ENCODE results near the gene POU4F1. TPM values are rescaled to one million over a fixed set of nuclear protein-coding genes. Genes with fewer than 3 reads are reported as not detected.
"Not testable (repeated sequence)": the region's sequence is repeated elsewhere in the genome, so short reads cannot be mapped to it uniquely, and the experiment has no call there.

The POU4F1 gene
- total RNA-seq = not detected

DNA sequence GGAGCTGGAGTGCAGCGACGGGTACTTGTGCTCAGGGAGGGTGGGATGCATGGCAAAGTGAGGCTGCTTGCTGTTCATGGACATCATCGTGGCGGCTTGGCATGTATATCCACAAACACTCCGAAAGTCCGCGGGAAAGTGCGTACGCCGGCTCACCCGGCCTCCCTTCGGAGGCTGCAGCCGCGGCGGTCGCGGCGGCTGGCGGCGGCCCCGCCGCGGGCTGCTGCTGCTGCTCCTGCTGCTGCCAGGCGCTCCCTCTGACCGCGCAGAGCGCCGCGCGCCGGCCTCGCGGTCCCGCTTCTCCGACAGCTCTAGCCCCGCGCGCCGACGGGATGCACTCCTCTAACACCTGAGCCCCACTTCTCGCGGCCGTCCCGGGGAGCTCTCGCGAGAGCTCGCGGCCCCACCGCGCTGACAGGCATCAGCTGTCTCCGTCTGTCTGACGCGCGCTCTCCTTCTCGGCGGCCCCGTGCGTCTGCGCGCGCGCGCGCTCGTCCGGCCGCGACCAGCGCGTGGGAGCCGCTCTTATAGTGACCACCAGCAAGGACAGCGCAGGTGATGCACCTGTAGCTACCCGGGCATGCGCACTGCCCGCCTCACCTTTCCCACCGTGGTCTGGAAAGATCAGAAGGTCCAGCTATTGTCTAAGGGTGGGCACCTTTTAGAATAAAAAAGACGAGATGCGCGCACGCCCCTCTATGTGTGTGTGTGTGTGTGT lies at the start of gene POU4F1:
POU4F1 (minus strand) TSS at position 313 of the 718 bp plus-strand sequence; CDS start at position 87, 226 bp downstream.
- Histone ChIP-seq H3K9me3 (no peaks in the 10 kb centered on the region), H3K4me3 (peak within 1 kb of the TSS; percentile 7 to 59 (median 30)), H3K36me3 (no peaks in the 10 kb centered on the region), H3K27me3 (peaks cover 23 to 98% (median 64%) of the 10 kb centered on the region in 4 donors), H3K4me1 (peaks cover 24 to 54% (median 28%) of the 10 kb centered on the region in 3 donors), H3K27ac (no peak within 1 kb of the TSS)
- TF ChIP-seq, protein P1, sequence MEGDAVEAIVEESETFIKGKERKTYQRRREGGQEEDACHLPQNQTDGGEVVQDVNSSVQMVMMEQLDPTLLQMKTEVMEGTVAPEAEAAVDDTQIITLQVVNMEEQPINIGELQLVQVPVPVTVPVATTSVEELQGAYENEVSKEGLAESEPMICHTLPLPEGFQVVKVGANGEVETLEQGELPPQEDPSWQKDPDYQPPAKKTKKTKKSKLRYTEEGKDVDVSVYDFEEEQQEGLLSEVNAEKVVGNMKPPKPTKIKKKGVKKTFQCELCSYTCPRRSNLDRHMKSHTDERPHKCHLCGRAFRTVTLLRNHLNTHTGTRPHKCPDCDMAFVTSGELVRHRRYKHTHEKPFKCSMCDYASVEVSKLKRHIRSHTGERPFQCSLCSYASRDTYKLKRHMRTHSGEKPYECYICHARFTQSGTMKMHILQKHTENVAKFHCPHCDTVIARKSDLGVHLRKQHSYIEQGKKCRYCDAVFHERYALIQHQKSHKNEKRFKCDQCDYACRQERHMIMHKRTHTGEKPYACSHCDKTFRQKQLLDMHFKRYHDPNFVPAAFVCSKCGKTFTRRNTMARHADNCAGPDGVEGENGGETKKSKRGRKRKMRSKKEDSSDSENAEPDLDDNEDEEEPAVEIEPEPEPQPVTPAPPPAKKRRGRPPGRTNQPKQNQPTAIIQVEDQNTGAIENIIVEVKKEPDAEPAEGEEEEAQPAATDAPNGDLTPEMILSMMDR (IDR thresholded peaks at IDR 0.05) = no peak
- no peak for TF ChIP-seq POLR2A (IDR thresholded peaks at IDR 0.05)
- WGBS, 2 donors = 0 to 4% methylated on average over 1 to 5 of the region's 80 CpGs
- intact Hi-C loops (cut with DNase I) = no loop called here
- no peak for DNase-seq

- no peak for DNase-seq
- 100% methylated on average over 1 of the region's 1 CpG for WGBS, 2 donors
- Histone ChIP-seq H3K9me3 (no peaks in the 10 kb centered on the region), H3K27me3 (no peaks in the 10 kb centered on the region), H3K27ac (no peak overlapping the region), H3K4me3 (no peak overlapping the region), H3K36me3 (no peaks in the 10 kb centered on the region), H3K4me1 (peaks cover 0 to 10% (median 4%) of the 10 kb centered on the region in 3 donors)
- intact Hi-C loops (cut with DNase I) = no loop called here
- no peak for TF ChIP-seq POLR2A (IDR thresholded peaks at IDR 0.05)
- TF ChIP-seq, protein P1 (IDR thresholded peaks at IDR 0.05) = no peak
Observed at GRCh38 chr13:78652651-78653050, 49.3 kb upstream of the POU4F1 start.

DNA sequence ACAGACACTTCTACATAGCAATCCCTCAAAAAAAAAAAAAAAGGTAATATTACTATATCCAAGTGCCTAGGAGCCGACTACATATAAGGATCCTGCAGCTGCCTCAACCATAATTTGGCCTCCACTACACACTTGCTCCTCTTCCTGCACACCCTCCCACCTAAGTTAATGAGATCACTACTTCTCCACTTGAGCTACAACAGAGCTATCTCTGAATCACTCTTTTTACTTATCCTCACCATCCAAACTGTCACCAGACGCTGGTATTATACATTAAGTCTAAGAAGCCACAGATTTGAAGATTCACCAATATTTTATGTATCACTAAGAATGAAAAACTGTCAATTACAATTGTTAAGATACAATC lies 47.3 kb upstream of the POU4F1 start:
- no peak for DNase-seq
- Histone ChIP-seq H3K9me3 (no peaks in the 10 kb centered on the region), H3K27me3 (no peaks in the 10 kb centered on the region), H3K4me1 (no peaks in the 10 kb centered on the region), H3K27ac (no peak overlapping the region), H3K36me3 (no peaks in the 10 kb centered on the region), H3K4me3 (no peak overlapping the region)
- WGBS, 2 donors = 89 to 92% methylated on average over 2 of the region's 2 CpGs
- intact Hi-C loops (cut with DNase I) = no loop called here
- TF ChIP-seq, protein P1 (IDR thresholded peaks at IDR 0.05) = no peak
- no peak for TF ChIP-seq POLR2A (IDR thresholded peaks at IDR 0.05)

DNA sequence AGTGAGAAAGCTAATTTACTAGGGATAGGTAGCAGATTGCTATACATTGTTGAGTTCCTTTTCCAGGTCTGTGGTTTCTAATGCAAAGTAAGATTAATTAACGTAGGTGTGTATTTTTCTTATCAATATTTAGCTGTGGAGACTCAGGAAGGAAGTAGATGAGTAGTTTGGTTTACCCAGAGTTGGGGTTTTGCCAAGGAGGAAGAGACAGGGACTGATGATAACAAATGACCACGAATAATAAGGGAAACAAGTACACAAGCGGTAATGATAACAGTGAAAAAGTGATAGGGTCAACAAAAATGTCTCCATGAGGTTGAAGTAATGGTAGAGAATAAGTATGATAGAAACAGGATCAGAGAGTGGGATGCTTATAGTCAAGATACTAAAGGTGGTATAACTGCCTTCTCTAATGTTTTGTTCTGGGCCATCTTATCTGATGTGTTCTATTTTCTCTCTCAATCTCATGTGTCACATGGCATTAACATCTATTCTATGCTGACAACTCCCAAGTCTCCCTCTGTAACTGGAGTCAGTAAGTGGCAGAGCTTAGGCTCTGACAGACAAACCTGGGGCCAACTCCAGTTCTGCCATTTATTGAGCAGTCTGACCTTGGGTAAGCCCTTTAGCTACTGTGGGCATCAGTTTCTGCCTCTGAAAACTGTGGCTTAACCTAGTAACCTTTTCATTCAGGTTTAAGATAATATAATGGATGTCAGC lies 46.8 kb upstream of the POU4F1 start:
- Histone ChIP-seq H3K27me3 (no peaks in the 10 kb centered on the region), H3K9me3 (no peaks in the 10 kb centered on the region), H3K4me1 (no peaks in the 10 kb centered on the region), H3K4me3 (no peak overlapping the region), H3K36me3 (no peaks in the 10 kb centered on the region), H3K27ac (no peak overlapping the region)
- DNase-seq = no peak
- intact Hi-C loops (cut with DNase I) = no loop called here
- TF ChIP-seq, protein P1 (IDR thresholded peaks at IDR 0.05) = no peak
- TF ChIP-seq POLR2A (IDR thresholded peaks at IDR 0.05) = no peak
- 49 to 72% methylated on average over 3 of the region's 3 CpGs for WGBS, 2 donors

DNA sequence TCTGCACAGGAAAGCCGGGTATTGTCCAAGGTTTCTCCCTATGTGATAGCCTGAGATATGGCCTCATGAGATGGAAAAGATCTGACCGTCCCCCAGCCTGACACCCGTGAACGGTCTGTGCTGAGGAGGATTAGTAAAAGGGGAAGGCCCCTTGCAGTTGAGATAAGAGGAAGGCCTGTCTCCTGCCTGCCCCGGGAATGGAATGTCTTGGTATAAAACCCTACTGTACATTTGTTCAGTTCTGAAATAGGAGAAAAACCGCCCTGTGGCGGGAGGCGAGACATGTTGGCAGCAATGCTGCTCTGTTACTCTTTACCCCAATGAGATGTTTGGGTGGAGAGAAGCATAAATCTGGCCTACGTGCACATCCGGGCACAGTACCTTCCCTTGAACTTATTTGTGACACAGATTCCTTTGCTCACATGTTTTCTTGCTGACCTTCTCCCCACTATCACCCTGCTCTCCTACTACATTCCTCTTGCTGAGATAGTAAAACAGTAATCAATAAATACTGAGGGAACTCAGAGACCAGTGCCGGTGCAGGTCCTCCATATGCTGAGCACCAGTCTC lies 43.8 kb upstream of the POU4F1 start:
- DNase-seq; H3K9me3 ChIP-seq; H3K27ac ChIP-seq; H3K27me3 ChIP-seq; H3K4me1 ChIP-seq; intact Hi-C loops (cut with DNase I); H3K4me3 ChIP-seq: not testable (repeated sequence)
- H3K36me3 ChIP-seq = peaks cover 0 to 22% (median 0%) of the 10 kb centered on the region in 3 donors
- WGBS, 2 donors = 76 to 80% methylated on average over 9 to 11 of the region's 11 CpGs
